Lower leg skin (tissue), 3 donors: Measurements from ENCODE around the gene SLC25A25.

ENCODE experiments used
- POLR2A ChIP-seq, 2 donors: fragments of 450-650 bp; IDR thresholded peaks; one replicate each; pipeline ENCODE4 v1.6.1; 2016 to 2017; ENCODE audit warnings: antibody characterized with exemption in 2 of 2, mild to moderate bottlenecking in 1 of 2, moderate library complexity in 1 of 2
- TF ChIP-seq, protein P1 (sequence below), 3 donors: fragments of 450-650 bp; IDR thresholded peaks; one replicate each; pipeline ENCODE4 v1.5.1; 2016; ENCODE audit warnings: antibody characterized with exemption in 3 of 3, mild to moderate bottlenecking in 3 of 3, moderate library complexity in 2 of 3

DNA sequence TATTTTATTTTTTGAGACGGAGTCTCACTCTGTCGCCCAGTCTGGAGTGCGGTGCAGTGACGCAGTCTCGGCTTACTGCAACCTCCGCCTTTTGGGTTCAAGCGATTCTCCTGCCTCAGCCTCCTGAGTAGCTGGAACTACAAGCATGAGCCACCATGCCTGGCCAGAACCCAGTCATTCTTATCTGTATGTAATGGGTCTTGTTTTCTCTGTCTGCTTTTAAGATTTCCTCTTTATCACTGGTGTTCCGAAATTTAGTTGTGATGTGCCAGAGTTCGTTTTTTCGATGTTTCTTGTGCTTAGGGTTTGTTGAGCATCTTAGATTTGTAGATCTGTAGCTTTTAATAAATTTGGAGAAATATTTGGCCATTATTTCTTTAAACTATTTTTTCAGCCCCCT, 19.2 kb downstream of the SLC25A25 start:
- TF ChIP-seq, protein P1, sequence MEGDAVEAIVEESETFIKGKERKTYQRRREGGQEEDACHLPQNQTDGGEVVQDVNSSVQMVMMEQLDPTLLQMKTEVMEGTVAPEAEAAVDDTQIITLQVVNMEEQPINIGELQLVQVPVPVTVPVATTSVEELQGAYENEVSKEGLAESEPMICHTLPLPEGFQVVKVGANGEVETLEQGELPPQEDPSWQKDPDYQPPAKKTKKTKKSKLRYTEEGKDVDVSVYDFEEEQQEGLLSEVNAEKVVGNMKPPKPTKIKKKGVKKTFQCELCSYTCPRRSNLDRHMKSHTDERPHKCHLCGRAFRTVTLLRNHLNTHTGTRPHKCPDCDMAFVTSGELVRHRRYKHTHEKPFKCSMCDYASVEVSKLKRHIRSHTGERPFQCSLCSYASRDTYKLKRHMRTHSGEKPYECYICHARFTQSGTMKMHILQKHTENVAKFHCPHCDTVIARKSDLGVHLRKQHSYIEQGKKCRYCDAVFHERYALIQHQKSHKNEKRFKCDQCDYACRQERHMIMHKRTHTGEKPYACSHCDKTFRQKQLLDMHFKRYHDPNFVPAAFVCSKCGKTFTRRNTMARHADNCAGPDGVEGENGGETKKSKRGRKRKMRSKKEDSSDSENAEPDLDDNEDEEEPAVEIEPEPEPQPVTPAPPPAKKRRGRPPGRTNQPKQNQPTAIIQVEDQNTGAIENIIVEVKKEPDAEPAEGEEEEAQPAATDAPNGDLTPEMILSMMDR (IDR thresholded peaks at IDR 0.05) = no peak
- no peak for TF ChIP-seq POLR2A (IDR thresholded peaks at IDR 0.05)
